IgD-negative memory B cell (primary cell): Measurements from ENCODE around the gene CERS6. TPM values are rescaled to one million over a fixed set of nuclear protein-coding genes. Genes with fewer than 3 reads are reported as not detected.

Source experiments
- H3K27ac Mint-ChIP-seq, 3 donors: one replicate each; pipeline ENCODE4 v1.8.0; 2020 to 2022; ENCODE audit warnings: mild to moderate bottlenecking in 3 of 3, mixed read lengths in 3 of 3, moderate library complexity in 1 of 3
- H3K27me3 Mint-ChIP-seq: one replicate; pipeline ENCODE4 v1.8.0; 2021; ENCODE audit warnings: mixed read lengths
- H3K36me3 Mint-ChIP-seq: one replicate; pipeline ENCODE4 v1.8.0; 2020; ENCODE audit warnings: mild to moderate bottlenecking, mixed read lengths
- H3K4me1 Mint-ChIP-seq, 3 donors: one replicate each; pipeline ENCODE4 v1.8.0; 2020 to 2022; ENCODE audit warnings: mixed read lengths in 3 of 3, mild to moderate bottlenecking in 1 of 3
- H3K4me3 Mint-ChIP-seq, 4 donors: one replicate each; pipeline ENCODE4 v1.8.0; 2020 to 2022; ENCODE audit warnings: mild to moderate bottlenecking in 4 of 4, mixed read lengths in 4 of 4, moderate library complexity in 3 of 4
- H3K9me3 Mint-ChIP-seq, 3 donors: one replicate each; pipeline ENCODE4 v1.8.0; 2020 to 2021; ENCODE audit warnings: mixed read lengths in 3 of 3, mild to moderate bottlenecking in 1 of 3
- polyA plus RNA-seq: library from polyadenylated mRNA; unstranded; fragments of 300-500 nt; fragmentation: Illumina TruSeq; gene quantifications from one replicate; pipeline ENCODE4 v1.2.3, GENCODE V29; 2021

The CERS6 gene
- polyA plus RNA-seq, 1 donor from 2014 or later = 2.7 TPM

GRCh38 chr2:168454737-168455644, 1.1 kb upstream of the CERS6 start:
- H3K27me3 Mint-ChIP-seq = no peaks in the 10 kb centered on the region
- H3K36me3 Mint-ChIP-seq = no peaks in the 10 kb centered on the region
- peaks cover 8 to 16% (median 10%) of the 10 kb centered on the region in 3 donors for H3K4me1 Mint-ChIP-seq
- H3K9me3 Mint-ChIP-seq = no peaks in the 10 kb centered on the region
- no peak overlapping the region for H3K27ac Mint-ChIP-seq
- H3K4me3 Mint-ChIP-seq = no peak overlapping the region

DNA sequence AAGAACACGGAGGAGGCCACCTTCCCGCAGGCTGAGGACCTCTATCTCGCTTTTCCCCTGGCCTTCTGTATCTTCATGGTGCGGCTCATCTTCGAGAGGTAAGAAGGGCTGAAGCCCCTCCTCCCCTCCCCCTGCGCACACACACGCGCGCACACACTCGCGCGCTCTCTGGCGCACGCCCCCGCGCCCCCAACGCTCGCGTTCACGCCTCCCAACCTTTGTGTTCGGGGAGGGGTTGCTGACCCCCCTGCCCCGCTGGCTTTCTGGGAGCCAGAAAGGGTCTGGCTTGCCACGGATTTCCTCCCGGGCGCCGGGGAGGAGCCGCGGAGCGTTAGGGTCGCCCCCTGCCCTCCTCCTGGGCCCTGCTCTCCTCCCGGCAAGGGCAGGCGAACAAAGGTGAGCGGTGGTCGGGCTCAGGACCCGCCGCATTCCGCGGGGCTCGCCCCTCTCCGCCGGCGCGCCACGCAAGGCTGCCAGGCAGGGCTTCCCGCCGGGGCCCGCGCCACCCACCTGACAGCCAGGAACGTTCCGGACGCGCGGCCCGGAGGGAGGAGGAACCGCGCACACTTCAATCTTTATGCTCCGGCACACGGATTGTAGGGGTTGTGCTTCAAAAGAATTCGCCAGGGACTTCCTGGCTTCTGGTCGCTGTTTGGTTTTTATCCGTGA, 583 bp downstream of the CERS6 start:
- peak overlapping the region in 2 of 4 donors; percentile 89 to 92 for H3K4me3 Mint-ChIP-seq
- no peaks in the 10 kb centered on the region for H3K9me3 Mint-ChIP-seq
- no peaks in the 10 kb centered on the region for H3K36me3 Mint-ChIP-seq
- H3K27me3 Mint-ChIP-seq = no peaks in the 10 kb centered on the region
- H3K4me1 Mint-ChIP-seq = peaks cover 8 to 18% (median 12%) of the 10 kb centered on the region in 3 donors
- peak overlapping the region in 2 of 3 donors; percentile 3 to 36 for H3K27ac Mint-ChIP-seq

GRCh38 chr2:168457190-168457895, 1.3 kb downstream of the CERS6 start:
- Mint-ChIP-seq H3K4me1 (peaks cover 8 to 23% (median 12%) of the 10 kb centered on the region in 3 donors), H3K4me3 (peak overlapping the region in 2 of 4 donors; percentile 89 to 92)

DNA sequence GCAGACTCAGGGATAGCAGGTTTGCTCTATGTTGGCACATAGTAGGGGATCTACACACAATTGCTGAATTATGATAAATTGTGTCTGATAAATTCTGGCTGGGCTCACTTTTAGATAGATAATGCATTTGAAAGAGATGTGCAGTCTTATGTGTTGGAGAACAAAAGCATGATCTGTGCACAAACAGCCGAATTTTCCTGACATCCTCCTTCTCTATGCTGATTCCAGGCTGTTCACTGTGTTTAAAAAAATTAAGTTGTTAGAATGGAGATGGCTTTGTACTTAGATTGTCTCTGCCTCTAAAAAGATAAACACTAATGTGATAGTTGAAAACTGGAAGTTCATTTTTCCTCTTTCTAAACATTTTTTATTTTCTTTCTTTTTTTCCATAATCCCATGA, 2.1 kb downstream of the CERS6 start:
- Mint-ChIP-seq H3K36me3 (peaks cover 1% of the 10 kb centered on the region), H3K9me3 (no peaks in the 10 kb centered on the region), H3K27me3 (no peaks in the 10 kb centered on the region), H3K27ac (no peak overlapping the region), H3K4me1 (peaks cover 8 to 23% (median 12%) of the 10 kb centered on the region in 3 donors), H3K4me3 (peak overlapping the region in 2 of 4 donors; percentile 80 to 92)

More at GRCh38 chr2:168457190-168457895, 1.3 kb downstream of the CERS6 start:
- Mint-ChIP-seq H3K9me3 (no peaks in the 10 kb centered on the region), H3K36me3 (peaks cover 1% of the 10 kb centered on the region), H3K27me3 (no peaks in the 10 kb centered on the region), H3K27ac (peak overlapping the region in 2 of 3 donors; percentile 3 to 36)

GRCh38 chr2:168459256-168459655, 3.2 kb downstream of the CERS6 start:
- Mint-ChIP-seq H3K27me3 (no peaks in the 10 kb centered on the region), H3K36me3 (peaks cover 1% of the 10 kb centered on the region), H3K9me3 (no peaks in the 10 kb centered on the region), H3K27ac (no peak overlapping the region), H3K4me1 (peaks cover 8 to 23% (median 12%) of the 10 kb centered on the region in 3 donors), H3K4me3 (no peak overlapping the region)

DNA sequence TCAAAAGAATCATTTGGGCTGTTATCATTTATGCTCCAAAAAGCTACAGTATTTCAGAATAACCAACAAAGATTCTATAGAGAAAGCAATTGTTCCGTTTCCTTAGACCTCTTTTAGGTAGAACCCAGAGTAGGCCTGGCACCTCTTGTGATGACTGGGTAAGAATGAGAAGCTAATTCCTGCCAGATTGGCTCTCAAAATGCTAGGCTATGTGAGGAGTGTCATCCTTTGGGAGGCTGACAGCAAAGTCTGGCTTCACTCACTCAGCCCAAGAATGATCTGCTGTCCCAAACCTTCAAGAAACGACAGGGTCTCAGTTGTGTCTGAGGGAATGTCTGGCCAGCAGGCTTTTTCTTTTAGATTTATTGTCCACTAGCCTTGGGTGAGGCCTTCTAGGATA, 4.5 kb downstream of the CERS6 start:
- Mint-ChIP-seq H3K4me3 (peak overlapping the region in 1 of 4 donors; percentile 7), H3K27ac (peak overlapping the region in 1 of 3 donors; percentile 75)

DNA sequence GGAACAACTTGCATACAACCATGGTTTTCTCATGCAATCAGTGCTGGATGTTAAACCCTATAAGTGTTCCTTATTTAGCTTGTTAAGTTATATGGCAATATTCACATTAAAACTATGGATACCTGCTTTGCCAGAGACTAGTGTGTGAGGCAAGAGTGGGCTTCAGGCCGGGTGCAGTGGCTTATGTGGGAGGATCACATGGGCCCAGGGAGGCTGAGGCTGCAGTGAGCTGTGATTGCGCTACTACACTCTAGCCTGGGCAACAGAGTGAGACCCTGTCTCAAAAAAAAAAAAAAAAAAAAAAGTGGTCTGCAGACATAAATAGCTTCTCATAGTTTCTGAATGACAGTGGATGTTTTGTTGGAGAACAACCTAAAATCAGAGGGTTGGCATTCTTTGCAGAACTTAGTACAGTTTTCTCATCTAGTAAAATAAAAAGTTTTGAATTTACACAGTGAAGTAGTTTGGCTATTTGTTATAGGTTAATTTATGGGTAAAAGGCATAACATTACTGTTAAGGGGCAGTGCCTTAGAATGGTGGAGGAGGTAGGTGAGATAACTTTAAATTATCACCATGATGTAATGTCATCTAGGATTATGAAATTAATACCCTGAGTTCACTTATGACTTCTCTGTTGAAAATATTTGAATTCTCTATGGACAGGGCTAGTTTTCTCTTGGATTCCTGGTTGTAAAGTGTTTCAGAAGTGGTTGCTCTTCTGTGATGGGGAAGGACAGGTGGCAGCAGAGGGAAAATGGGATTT, 5.3 kb downstream of the CERS6 start:
- H3K4me3 Mint-ChIP-seq = no peak overlapping the region
- H3K27ac Mint-ChIP-seq = peak overlapping the region in 1 of 3 donors; percentile 75
- H3K4me1 Mint-ChIP-seq = peaks cover 11 to 34% (median 16%) of the 10 kb centered on the region in 3 donors
- H3K36me3 Mint-ChIP-seq = peaks cover 1% of the 10 kb centered on the region
- no peaks in the 10 kb centered on the region for H3K27me3 Mint-ChIP-seq
- H3K9me3 Mint-ChIP-seq = no peaks in the 10 kb centered on the region

More for the DNA sequence above, 4.5 kb downstream of the CERS6 start:
- H3K36me3 Mint-ChIP-seq = peaks cover 1% of the 10 kb centered on the region
- no peaks in the 10 kb centered on the region for H3K9me3 Mint-ChIP-seq
- no peaks in the 10 kb centered on the region for H3K27me3 Mint-ChIP-seq
- H3K4me1 Mint-ChIP-seq = peaks cover 8 to 26% (median 14%) of the 10 kb centered on the region in 3 donors

- H3K36me3 Mint-ChIP-seq = peaks cover 1% of the 10 kb centered on the region
- no peaks in the 10 kb centered on the region for H3K27me3 Mint-ChIP-seq
- no peaks in the 10 kb centered on the region for H3K9me3 Mint-ChIP-seq
- H3K4me3 Mint-ChIP-seq = no peak overlapping the region
- H3K27ac Mint-ChIP-seq = no peak overlapping the region
- peaks cover 17 to 40% (median 21%) of the 10 kb centered on the region in 3 donors for H3K4me1 Mint-ChIP-seq
Observed at GRCh38 chr2:168461942-168462331, 5.9 kb downstream of the CERS6 start.

GRCh38 chr2:168462543-168463045, 6.5 kb downstream of the CERS6 start:
- Mint-ChIP-seq H3K27me3 (no peaks in the 10 kb centered on the region), H3K4me1 (peaks cover 20 to 41% (median 21%) of the 10 kb centered on the region in 3 donors), H3K27ac (no peak overlapping the region), H3K4me3 (no peak overlapping the region), H3K9me3 (no peaks in the 10 kb centered on the region), H3K36me3 (peaks cover 1% of the 10 kb centered on the region)

DNA sequence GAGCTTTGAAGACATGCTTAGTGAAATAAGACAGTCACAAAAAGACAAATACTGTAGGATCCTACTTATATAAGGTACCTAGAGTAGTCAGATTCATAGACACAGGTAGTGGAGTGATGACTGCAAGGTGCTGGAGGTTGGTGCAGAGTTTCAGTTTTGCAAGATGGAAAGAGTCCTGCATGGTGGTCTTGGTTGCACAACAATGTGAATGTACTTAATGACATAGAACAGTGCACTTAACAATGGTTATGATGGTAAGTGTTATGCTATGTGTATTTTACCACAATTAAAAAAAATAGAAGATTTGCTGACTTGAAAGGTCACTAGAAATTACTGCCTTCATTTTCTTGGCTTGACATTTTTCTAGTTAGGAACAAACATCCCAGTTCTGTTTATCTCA, 9.5 kb downstream of the CERS6 start:
- no peaks in the 10 kb centered on the region for H3K27me3 Mint-ChIP-seq
- peak overlapping the region in 1 of 4 donors; percentile 24 for H3K4me3 Mint-ChIP-seq
- H3K4me1 Mint-ChIP-seq = peaks cover 24 to 42% (median 34%) of the 10 kb centered on the region in 3 donors
- H3K36me3 Mint-ChIP-seq = peaks cover 1% of the 10 kb centered on the region
- H3K9me3 Mint-ChIP-seq = no peaks in the 10 kb centered on the region
- H3K27ac Mint-ChIP-seq = no peak overlapping the region

DNA sequence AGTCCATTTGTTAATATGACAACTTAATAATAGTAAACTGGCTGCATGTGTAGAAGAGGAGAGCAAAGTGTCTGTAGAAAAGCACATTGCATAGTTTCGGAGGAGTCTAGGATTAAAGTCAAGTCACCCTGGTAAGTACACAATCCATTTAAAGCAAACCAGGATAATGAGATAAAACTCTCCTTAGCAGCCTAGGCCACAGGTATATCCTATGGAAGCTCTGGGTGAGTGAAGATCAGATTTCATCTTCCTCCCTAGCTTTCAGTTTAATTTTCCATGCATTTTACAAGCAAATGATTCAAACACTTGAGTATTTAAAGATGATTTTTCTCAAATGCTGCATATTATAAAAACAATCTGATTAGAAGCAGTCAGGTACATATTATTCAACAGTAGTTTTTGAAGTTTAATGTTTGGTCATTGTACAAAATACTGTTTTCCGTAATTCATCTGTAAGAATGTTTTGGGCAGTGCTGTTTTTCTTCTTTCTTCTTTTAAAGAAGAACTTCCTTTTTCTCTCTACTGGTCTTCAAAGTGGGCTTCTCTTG, 10.2 kb downstream of the CERS6 start:
- Mint-ChIP-seq H3K9me3 (no peaks in the 10 kb centered on the region), H3K27ac (peak overlapping the region in 1 of 3 donors; percentile 35), H3K4me1 (peaks cover 24 to 46% (median 35%) of the 10 kb centered on the region in 3 donors), H3K36me3 (peaks cover 1% of the 10 kb centered on the region), H3K27me3 (no peaks in the 10 kb centered on the region), H3K4me3 (peak overlapping the region in 1 of 4 donors; percentile 63)

DNA sequence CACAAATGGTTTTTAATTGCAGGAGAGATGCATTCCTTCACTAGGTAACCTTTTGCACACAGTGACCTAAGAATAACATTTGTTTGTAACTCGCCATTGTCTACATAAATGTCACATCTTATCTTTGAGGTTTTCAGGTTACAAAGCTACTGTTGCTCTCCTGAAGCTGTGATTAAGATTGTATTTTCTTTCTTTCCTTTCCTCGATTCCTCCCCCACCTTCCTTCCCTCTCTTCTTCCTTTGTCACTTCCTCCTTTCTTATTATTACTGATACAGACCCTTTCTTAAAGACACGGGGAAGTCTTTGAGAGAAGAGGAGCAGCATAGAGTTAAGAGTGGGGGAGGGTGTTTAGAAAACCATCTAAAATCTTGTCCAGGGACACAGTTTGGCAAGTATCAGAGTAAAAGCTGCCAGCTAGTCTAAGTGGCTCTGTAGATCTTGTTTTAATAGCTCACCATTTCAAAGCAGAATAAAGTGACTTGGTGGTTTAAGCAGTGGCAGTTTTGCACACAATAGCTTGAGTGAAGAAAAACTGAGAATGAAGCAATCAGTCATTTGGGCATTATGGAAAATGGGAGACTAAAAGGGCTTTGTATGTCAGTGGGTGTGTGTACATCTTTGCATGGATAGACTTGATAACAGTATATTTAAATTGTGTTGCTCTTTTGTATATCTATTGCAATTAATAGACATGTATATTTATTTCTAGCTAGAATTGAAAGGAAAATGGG, 10.9 kb downstream of the CERS6 start:
- peak overlapping the region in 1 of 4 donors; percentile 63 for H3K4me3 Mint-ChIP-seq
- peak overlapping the region in 1 of 3 donors; percentile 35 for H3K27ac Mint-ChIP-seq
- H3K36me3 Mint-ChIP-seq = peaks cover 1% of the 10 kb centered on the region
- no peaks in the 10 kb centered on the region for H3K27me3 Mint-ChIP-seq
- H3K9me3 Mint-ChIP-seq = no peaks in the 10 kb centered on the region
- peaks cover 24 to 44% (median 35%) of the 10 kb centered on the region in 3 donors for H3K4me1 Mint-ChIP-seq

DNA sequence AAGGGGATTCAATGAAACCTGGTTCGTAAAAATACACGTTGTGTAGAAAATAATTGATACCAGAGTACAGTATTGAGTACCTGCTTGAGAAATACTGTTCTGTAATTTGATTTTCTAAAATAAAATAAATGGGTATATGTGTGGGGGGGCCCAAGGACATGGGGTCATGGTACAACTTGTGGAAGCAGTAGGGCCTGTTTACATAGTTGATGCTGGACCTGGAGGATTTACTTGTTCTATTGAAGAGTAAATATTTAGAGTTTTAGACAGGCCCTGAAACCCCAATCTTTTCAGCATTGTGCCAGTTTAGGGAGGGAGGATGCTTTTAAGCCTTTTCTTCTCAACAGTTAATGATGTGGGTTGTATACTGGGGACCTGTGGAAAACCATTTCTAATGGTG, 11.7 kb downstream of the CERS6 start:
- Mint-ChIP-seq H3K9me3 (no peaks in the 10 kb centered on the region), H3K4me3 (no peak overlapping the region), H3K4me1 (peaks cover 24 to 44% (median 35%) of the 10 kb centered on the region in 3 donors), H3K36me3 (no peaks in the 10 kb centered on the region), H3K27ac (no peak overlapping the region), H3K27me3 (no peaks in the 10 kb centered on the region)
